ENCODE measurements around the gene GPR108.

Gene GPR108

DNA sequence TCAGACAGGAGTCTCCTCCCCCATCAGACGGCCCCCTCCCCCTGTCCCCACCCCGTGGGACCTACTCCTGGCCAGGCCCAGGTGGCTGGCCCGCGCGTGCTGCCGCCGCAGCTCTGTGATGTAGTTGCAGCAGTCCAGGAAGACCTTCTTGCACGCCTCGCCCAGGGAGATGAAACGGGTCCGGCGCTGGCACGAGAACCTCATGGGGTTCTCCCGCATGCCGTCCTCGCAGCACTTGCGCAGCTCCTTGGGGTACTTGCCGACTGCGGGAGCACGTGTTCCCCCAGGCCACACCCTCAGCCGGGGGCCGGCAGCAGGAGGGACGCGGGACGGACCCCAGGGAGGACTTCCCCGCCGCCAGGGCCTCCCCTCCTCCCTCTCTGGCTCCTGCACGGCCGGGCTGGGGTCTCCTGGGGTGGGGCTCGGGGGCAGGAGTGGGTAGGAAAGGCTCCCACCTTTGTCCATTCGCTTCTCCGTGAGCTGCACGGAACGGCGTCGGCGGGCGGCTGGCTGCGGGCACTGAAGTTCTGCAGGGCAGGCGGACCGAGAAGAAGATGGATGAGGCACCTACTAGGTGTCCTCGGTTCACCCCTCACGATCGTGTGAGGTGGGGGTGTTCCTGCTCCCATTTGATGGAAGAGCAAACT, 30.2 kb downstream of the GPR108 start:
- no peak for DNase-seq (ENCODE audit: low read depth in 2 of 2)

- DNase-seq (ENCODE audit: low read depth in 2 of 2) = no peak
These were observed 30.8 kb downstream of the GPR108 start for GRCh38 chr19:6706633-6706958.

DNA sequence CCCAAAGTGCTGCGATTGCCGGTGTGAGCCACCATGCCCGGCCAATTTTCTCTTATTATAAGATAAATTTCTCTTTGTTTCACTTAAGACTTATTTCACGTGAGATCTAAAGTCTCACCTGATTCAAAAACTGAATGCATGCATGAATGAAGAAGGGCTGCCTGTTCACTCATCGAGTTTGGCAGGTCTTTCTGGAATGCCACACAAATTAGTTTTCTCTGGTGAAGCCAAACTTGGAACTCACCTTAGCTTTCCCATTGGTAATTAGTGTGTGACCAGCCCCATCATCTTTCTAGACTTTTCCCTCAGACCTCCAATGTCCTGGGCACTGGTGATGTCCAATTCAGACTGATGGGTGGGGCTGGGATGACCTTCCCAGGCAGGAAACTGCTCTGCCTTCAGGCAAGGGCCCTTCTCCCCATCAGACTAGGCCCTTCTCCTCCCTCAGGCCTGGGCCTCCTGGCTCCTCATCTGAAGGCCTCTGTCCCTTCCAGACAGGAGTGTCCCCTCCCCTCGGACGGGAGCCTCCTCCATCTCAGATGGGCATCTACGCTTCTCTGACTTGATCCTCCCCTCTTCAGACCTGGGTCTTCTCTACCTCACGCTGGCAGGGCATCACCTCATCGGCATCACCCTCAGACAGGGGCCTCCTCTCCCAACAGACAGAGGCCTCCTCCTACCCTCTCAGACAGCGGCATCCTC, 31.3 kb downstream of the GPR108 start:
- DNase-seq (ENCODE audit: low read depth in 2 of 2) = no peak

DNA sequence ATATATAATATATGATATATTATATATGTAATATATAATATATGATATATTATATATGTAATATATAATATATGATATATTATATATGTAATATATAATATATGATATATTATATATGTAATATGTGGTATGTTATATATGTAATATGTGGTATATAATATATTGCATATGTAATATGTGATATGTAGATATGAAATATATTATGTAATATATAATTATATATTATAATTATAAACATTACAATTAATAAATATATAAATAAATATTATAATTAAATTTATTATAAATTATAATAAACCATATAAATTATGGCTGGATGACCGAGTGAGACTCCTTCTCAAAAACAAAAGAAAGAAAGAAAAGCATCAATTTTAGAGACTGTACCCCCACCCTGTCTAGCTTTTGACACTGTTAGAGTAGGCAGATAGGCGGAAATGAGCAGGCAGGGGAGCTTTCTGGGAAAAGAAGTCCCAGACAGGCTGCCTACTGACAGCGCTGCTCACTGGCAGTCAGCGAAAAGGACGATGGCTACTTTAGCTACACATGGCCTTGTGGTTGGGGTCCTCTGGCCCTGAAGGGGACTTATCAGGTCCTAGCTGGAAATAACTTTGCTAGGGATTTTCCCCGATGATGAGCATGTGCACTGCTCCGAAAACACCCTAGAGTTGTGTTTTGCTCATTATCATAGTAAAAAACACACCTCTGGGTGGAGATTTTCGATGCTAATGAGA, 36.6 kb downstream of the GPR108 start:
- no peak for DNase-seq (ENCODE audit: low read depth in 2 of 2)

GRCh38 chr19:6699935-6700334, 37.4 kb downstream of the GPR108 start:
- no peak for DNase-seq (ENCODE audit: low read depth in 2 of 2)

DNA sequence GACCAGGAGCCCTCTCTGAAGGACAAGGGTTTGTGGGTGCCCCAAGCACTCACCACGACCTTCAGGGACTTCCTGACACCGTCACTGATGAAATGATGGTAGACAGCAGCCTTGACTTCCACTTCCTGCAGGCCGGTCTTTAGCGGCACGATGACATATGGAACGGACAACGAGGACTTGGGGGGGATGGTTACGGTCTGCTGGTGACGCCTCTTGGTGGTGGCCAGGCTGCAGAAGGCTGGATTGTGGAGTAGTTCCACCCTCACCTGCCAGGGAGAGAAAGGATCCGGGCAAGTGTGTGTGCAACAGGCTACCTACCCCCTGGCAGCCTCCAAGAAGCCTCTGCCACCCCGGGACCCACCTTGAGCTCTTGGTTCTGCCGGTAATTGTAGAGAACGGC, 40.1 kb downstream of the GPR108 start:
- DNase-seq (ENCODE audit: low read depth in 2 of 2) = no peak

DNA sequence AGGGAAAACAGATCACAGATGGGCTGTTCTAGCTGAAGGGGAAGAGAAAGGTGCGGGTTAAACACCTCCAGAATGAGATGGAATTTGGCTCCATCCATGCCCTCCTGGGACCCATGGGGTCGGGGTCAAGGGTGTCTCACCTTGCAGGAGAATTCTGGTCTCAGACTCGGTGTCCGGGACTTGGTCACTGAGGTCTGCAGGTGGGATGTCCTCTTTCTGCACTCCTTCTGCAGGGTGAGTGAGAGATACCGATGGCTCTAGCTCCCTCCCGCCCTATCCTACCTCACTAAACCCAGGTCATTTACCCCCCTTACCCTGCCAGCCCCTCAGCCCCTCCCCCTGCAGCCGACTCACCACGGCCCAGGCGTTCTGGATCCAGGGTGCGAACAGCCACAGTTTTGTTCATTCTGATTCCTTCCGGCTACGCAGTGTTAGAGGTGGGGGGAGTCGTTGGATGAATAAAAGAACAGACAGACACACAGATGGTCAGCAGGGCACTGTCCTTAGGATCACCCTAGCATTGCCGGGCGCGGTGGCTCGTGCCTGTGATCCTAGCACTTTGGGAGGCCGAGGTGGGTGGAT, 41.0 kb downstream of the GPR108 start:
- no peak for DNase-seq (ENCODE audit: low read depth in 2 of 2)

- no peak for DNase-seq (ENCODE audit: low read depth in 2 of 2)
These were observed 43.1 kb downstream of the GPR108 start for GRCh38 chr19:6694147-6694815.

GRCh38 chr19:6693681-6694080, 43.7 kb downstream of the GPR108 start:
- DNase-seq (ENCODE audit: low read depth in 2 of 2) = no peak

DNA sequence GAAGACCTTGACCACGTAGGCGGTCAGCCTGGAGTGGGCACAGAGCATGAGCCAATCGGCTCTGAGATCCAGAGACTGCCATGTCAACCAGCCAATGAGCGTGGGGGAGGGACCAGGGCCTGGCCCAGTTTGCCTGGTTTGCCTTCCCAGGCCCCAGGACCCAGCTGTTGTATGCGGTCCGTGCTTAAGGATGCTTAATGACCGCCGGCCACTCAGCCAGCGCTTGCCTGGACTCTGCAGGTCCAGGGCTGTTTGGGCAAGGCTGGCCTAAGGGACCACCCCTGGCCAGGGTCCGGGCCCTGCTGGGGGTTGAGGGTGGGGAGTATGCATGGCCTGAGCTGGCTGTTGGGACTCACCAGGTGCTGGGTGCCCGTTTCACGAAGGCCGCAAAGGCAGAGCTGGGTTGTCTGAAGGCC, 44.3 kb downstream of the GPR108 start:
- no peak for DNase-seq (ENCODE audit: low read depth in 2 of 2)

GRCh38 chr19:6692027-6692426, 45.4 kb downstream of the GPR108 start:
- DNase-seq (ENCODE audit: low read depth in 2 of 2) = no peak

- DNase-seq (ENCODE audit: low read depth in 2 of 2) = no peak
These were observed 46.0 kb downstream of the GPR108 start for GRCh38 chr19:6691342-6691741.

DNA sequence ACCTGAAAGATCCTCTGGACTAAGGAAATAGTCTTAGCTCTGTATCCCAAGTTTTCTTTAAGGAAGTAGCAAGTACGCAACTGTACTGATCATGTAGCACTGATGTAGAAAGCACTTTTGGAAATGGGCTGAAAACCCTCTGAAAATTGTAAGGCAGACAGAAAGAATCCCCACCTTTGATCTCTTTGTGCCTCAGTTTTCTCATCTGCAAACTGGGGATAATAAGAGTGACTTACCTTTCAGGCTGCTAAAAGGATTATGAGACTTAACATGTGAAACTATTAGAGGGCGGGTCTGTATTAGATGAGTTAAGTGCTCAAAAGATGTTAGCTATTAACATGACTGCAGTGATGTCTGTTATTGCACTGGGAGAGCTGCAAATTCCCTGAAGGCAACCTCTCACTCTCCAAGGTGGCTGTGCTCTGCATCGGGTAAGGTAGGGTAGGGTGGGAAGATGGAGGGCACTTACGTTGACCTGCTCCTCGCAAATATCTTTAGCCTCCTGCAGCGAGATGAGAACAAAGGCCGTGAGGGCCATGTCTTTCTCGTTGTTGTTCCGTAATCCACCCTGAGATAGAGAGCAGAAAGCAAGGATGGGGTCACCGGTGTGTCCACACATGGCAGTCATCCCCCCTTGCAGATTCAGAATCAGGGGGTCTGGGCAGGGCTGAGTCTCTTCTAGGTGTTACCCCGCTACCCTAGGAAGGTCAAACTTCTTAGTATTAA, 47.1 kb downstream of the GPR108 start:
- no peak for DNase-seq (ENCODE audit: low read depth in 2 of 2)

DNA sequence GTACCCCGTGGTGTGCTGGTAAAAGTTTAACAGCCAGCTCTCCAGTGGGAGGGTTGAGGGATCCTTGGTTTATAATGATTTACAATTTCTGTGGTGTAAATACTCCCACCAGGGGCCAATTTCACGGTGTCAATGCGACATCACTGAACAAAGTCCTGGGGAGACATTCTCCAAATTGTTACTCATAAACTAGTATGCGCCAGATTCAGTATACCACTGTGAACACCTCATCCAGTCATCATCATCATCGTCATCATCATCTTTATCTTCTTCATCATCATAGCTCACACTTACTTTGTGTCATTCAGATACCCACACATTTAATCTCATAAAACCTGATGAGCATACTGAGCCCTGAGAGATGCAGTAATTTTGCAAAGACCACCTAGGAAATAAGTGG, 50.3 kb downstream of the GPR108 start:
- no peak for DNase-seq (ENCODE audit: low read depth in 2 of 2)

DNA sequence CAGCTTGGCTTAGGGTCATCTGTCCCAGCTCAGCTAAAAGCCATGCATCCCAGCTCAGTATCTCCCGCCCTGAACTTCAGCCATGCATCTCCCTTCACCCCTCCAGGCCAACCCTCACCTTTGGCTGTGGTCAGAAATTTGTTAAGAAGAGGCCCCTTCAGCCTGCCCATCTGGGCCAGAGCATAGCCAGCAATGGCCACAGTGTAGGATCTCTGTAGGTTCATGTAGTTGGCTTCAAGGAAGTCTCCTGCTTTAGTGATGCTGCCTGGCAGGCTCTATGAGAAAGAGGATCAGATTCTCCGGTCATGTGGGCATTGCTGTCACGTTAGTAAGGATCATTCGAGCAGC, 50.8 kb downstream of the GPR108 start:
- no peak for DNase-seq (ENCODE audit: low read depth in 2 of 2)

GRCh38 chr19:6685962-6686627, 51.3 kb downstream of the GPR108 start:
- DNase-seq (ENCODE audit: low read depth in 2 of 2) = no peak

- DNase-seq (ENCODE audit: low read depth in 2 of 2) = no peak
These were observed 51.9 kb downstream of the GPR108 start for GRCh38 chr19:6685482-6685881.

- DNase-seq (ENCODE audit: low read depth in 2 of 2) = no peak
These were observed 53.4 kb downstream of the GPR108 start for GRCh38 chr19:6683971-6684370.

DNA sequence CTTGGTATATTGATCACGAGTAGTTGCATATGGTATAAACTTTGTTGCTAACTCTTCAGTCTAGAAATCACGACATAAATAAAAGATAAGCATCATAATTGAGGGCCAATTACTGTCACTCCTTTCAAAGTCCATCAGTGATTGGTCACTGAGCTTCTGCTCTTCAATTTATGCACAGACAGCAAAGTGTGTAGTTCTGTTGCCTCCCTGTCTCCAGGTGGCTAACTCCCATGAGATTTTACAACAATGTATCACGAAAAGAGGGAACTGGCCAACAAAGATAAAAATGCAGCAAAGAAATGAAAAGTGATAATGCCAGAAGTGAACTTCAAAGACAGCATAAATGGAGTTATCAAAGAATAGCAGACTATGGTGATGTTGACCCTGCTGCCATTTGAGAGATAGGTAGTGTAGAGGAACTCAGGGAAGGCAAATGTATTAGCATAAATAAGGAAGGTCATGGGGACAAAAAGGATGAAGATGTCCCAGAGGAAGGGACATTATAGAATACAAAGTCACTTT, 54.7 kb downstream of the GPR108 start:
- DNase-seq (ENCODE audit: low read depth in 2 of 2) = no peak

DNA sequence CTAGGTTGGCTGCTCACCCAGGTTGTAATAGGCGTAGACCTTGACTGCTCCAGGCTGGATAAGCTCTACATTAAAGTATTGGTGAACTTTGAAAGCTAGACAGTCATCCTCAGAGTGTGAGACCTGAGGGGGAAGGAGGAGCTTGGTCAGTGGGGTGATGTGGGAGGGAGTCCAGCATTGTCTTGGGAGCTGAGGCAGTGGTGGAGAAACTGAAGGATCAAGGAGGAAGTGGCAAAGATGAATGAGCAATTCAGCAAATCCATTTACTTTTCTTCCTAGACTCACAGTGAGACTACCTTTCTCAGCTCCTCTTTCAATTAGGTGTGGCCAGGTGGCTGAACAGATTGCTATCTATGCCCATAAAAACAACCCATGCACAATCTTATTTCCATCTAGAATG, 57.2 kb downstream of the GPR108 start:
- no peak for DNase-seq (ENCODE audit: low read depth in 2 of 2)
